Osteocyte (in vitro differentiated cells): ENCODE measurements around the gene SELENOP. TPM values are rescaled to one million over a fixed set of nuclear protein-coding genes. Genes with fewer than 3 reads are reported as not detected.

Experiments used
- DNase-seq: peaks from one replicate; pipeline ENCODE4 v3.0.0; 2021; ENCODE audit warnings: mixed read lengths; ENCODE audit not compliant: unreplicated experiment; ENCODE audit errors: extremely low spot score
- H3K27ac Mint-ChIP-seq: one replicate; pipeline ENCODE4 v1.8.0; 2021; ENCODE audit warnings: mild to moderate bottlenecking, mixed read lengths; ENCODE audit not compliant: unreplicated experiment
- H3K27me3 Mint-ChIP-seq: one replicate; pipeline ENCODE4 v1.8.0; 2021; ENCODE audit warnings: mixed read lengths; ENCODE audit not compliant: unreplicated experiment
- H3K36me3 Mint-ChIP-seq: one replicate; pipeline ENCODE4 v1.8.0; 2021; ENCODE audit warnings: mixed read lengths; ENCODE audit not compliant: unreplicated experiment
- H3K4me1 Mint-ChIP-seq: one replicate; pipeline ENCODE4 v1.8.0; 2021; ENCODE audit warnings: mixed read lengths; ENCODE audit not compliant: unreplicated experiment
- H3K4me3 Mint-ChIP-seq: one replicate; pipeline ENCODE4 v1.8.0; 2021; ENCODE audit warnings: mild to moderate bottlenecking, moderate library complexity, mixed read lengths; ENCODE audit not compliant: unreplicated experiment
- H3K9me3 Mint-ChIP-seq: one replicate; pipeline ENCODE4 v1.8.0; 2021; ENCODE audit warnings: mixed read lengths; ENCODE audit not compliant: unreplicated experiment
- total RNA-seq: library from RNA; stranded (reverse); gene quantifications from 2 replicates; pipeline ENCODE4 v1.2.1, GENCODE V29; 2021
- TF ChIP-seq, protein P1 (sequence below): fragments of 200-600 bp; sonication (generic); IDR thresholded peaks from 2 replicates; pipeline ENCODE4 v1.5.0; 2021; ENCODE audit warnings: antibody characterized with exemption, mild to moderate bottlenecking, moderate library complexity

The SELENOP gene
- total RNA-seq, 1 donor from 2014 or later: 55.8 TPM

DNA sequence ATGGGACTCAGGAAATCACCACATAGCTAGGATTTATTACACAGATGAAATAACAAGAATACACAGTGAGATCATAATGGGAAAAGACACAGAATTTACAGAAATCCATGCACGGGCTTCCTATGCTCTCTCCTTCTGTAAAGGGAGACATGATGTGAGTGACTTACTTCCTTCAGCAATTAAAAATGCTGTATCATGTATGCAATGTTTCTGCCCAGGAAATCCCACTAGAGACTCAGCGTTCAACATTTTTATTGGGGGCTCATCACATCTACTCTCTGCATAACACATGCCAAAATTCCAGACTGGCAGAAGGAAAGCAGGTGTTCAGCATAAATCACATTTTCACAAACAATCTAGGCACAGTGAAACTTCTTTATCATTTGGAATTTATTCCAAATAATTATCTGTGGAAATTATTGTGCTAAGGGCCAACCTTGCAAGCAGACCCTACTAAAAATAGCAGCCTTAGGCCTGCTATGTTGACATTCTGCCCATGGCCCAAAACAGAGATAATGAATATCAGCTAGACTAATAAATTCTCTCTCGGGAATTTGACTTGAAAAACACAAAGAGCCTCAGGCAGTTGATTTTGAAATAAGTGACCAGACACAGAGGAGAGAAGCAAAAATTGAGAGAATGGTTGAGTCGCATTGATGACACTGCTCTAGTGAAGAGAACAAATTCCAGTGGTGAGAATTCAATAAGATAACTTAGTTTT, 31.4 kb upstream of the SELENOP start:
- H3K27me3 Mint-ChIP-seq: peaks cover 3% of the 10 kb centered on the region
- no peaks in the 10 kb centered on the region for H3K9me3 Mint-ChIP-seq
- no peak for DNase-seq
- H3K4me3 Mint-ChIP-seq: no peak overlapping the region
- H3K36me3 Mint-ChIP-seq: no peaks in the 10 kb centered on the region
- TF ChIP-seq, protein P1, sequence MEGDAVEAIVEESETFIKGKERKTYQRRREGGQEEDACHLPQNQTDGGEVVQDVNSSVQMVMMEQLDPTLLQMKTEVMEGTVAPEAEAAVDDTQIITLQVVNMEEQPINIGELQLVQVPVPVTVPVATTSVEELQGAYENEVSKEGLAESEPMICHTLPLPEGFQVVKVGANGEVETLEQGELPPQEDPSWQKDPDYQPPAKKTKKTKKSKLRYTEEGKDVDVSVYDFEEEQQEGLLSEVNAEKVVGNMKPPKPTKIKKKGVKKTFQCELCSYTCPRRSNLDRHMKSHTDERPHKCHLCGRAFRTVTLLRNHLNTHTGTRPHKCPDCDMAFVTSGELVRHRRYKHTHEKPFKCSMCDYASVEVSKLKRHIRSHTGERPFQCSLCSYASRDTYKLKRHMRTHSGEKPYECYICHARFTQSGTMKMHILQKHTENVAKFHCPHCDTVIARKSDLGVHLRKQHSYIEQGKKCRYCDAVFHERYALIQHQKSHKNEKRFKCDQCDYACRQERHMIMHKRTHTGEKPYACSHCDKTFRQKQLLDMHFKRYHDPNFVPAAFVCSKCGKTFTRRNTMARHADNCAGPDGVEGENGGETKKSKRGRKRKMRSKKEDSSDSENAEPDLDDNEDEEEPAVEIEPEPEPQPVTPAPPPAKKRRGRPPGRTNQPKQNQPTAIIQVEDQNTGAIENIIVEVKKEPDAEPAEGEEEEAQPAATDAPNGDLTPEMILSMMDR: no peak
- H3K27ac Mint-ChIP-seq: no peak overlapping the region
- H3K4me1 Mint-ChIP-seq: peaks cover 26% of the 10 kb centered on the region

GRCh38 chr5:42840842-42841567, 29.3 kb upstream of the SELENOP start:
- TF ChIP-seq, protein P1: no peak
- DNase-seq: no peak
- H3K4me1 Mint-ChIP-seq: peaks cover 26% of the 10 kb centered on the region
- peak overlapping the region; percentile 21 for H3K27ac Mint-ChIP-seq
- no peak overlapping the region for H3K4me3 Mint-ChIP-seq
- no peaks in the 10 kb centered on the region for H3K27me3 Mint-ChIP-seq
- no peaks in the 10 kb centered on the region for H3K36me3 Mint-ChIP-seq
- H3K9me3 Mint-ChIP-seq: no peaks in the 10 kb centered on the region

- peaks cover 26% of the 10 kb centered on the region for H3K4me1 Mint-ChIP-seq
- no peaks in the 10 kb centered on the region for H3K27me3 Mint-ChIP-seq
- peak overlapping the region; percentile 50 for H3K27ac Mint-ChIP-seq
- H3K9me3 Mint-ChIP-seq: no peaks in the 10 kb centered on the region
- H3K4me3 Mint-ChIP-seq: no peak overlapping the region
- TF ChIP-seq, protein P1: no peak
- no peaks in the 10 kb centered on the region for H3K36me3 Mint-ChIP-seq
- no peak for DNase-seq
Observed at GRCh38 chr5:42840269-42840668, 28.6 kb upstream of the SELENOP start.

GRCh38 chr5:42839196-42839595, 27.5 kb upstream of the SELENOP start:
- Mint-ChIP-seq H3K27ac (peak overlapping the region; percentile 23), H3K9me3 (no peaks in the 10 kb centered on the region), H3K36me3 (no peaks in the 10 kb centered on the region), H3K4me3 (no peak overlapping the region), H3K4me1 (peaks cover 26% of the 10 kb centered on the region), H3K27me3 (no peaks in the 10 kb centered on the region)
- TF ChIP-seq, protein P1: no peak
- DNase-seq: no peak

- no peak for DNase-seq
- Mint-ChIP-seq H3K4me3 (no peak overlapping the region), H3K4me1 (peaks cover 17% of the 10 kb centered on the region), H3K27me3 (no peaks in the 10 kb centered on the region), H3K36me3 (no peaks in the 10 kb centered on the region), H3K9me3 (peaks cover 5% of the 10 kb centered on the region), H3K27ac (no peak overlapping the region)
- TF ChIP-seq, protein P1: no peak
Observed at GRCh38 chr5:42837601-42838000, 25.9 kb upstream of the SELENOP start.
